Nephron (organoid): ENCODE measurements around the gene VPS16.
A peak's percentile ranks its signal among the peaks of the same experiment; 100 is the strongest.
"Not testable (repeated sequence)": the region's sequence is repeated elsewhere in the genome, so short reads cannot be mapped to it uniquely, and the experiment has no call there.

Experiments used
- H3K27ac Mint-ChIP-seq, 3 experiments: 2 replicates each; pipeline ENCODE4 v1.8.0; 2020; ENCODE audit warnings: mixed read lengths in 3 of 3, mild to moderate bottlenecking in 2 of 3, moderate library complexity in 1 of 3
- H3K27me3 Mint-ChIP-seq: 2 replicates; pipeline ENCODE4 v1.8.0; 2021; ENCODE audit warnings: low read depth, mild to moderate bottlenecking, moderate library complexity, mixed read lengths
- H3K36me3 Mint-ChIP-seq: 2 replicates; pipeline ENCODE4 v1.8.0; 2020; ENCODE audit warnings: low read depth, mixed read lengths
- H3K4me1 Mint-ChIP-seq: 2 replicates; pipeline ENCODE4 v1.8.0; 2020; ENCODE audit warnings: mixed read lengths
- H3K4me3 Mint-ChIP-seq, 3 experiments: 2 replicates each; pipeline ENCODE4 v1.8.0; 2020; ENCODE audit warnings: mild to moderate bottlenecking in 3 of 3, mixed read lengths in 3 of 3, moderate library complexity in 2 of 3
- H3K9me3 Mint-ChIP-seq: 2 replicates; pipeline ENCODE4 v1.8.0; 2020; ENCODE audit warnings: mixed read lengths
- TF ChIP-seq, protein P1 (sequence below), 3 experiments: fragments of 200-600 bp; sonication (generic); IDR thresholded peaks; one replicate each; pipeline ENCODE4 v1.5.0; 2021; ENCODE audit warnings: antibody characterized with exemption in 3 of 3; ENCODE audit not compliant: unreplicated experiment in 3 of 3

VPS16 gene

DNA sequence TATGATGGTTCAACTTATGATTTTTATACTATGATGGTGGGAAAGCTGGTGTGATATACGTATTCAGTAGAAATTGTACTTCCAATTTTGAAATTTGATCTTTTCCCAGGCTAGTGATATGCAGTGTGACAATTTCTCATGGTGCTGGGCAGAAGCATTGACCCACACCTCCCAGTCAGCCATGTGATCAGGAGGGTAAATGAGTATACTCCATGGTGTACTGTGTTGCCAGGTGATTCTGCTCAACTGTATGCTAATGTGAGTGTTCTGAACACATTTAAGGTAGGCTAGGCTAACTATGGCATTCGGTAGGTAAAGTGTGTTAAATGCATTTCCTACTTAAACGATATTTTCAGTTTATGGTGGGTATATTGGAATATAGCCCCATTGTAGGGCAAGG lies 51.8 kb downstream of the VPS16 start:
- TF ChIP-seq, protein P1, sequence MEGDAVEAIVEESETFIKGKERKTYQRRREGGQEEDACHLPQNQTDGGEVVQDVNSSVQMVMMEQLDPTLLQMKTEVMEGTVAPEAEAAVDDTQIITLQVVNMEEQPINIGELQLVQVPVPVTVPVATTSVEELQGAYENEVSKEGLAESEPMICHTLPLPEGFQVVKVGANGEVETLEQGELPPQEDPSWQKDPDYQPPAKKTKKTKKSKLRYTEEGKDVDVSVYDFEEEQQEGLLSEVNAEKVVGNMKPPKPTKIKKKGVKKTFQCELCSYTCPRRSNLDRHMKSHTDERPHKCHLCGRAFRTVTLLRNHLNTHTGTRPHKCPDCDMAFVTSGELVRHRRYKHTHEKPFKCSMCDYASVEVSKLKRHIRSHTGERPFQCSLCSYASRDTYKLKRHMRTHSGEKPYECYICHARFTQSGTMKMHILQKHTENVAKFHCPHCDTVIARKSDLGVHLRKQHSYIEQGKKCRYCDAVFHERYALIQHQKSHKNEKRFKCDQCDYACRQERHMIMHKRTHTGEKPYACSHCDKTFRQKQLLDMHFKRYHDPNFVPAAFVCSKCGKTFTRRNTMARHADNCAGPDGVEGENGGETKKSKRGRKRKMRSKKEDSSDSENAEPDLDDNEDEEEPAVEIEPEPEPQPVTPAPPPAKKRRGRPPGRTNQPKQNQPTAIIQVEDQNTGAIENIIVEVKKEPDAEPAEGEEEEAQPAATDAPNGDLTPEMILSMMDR (IDR thresholded peaks at IDR 0.05; ENCODE audit: unreplicated experiment in 3 of 3), result no peak
- Mint-ChIP-seq H3K9me3 (peaks cover 14% of the 10 kb centered on the region), H3K36me3 (peaks cover 24% of the 10 kb centered on the region), H3K27me3 (no peaks in the 10 kb centered on the region), H3K4me1 (peaks cover 12% of the 10 kb centered on the region), H3K4me3 (no peak overlapping the region), H3K27ac (peak overlapping the region in 1 of 3 experiments; percentile 63)

- peaks cover 28% of the 10 kb centered on the region for H3K36me3 Mint-ChIP-seq
- peaks cover 17% of the 10 kb centered on the region for H3K9me3 Mint-ChIP-seq
- no peak overlapping the region for H3K27ac Mint-ChIP-seq
- TF ChIP-seq, protein P1 (IDR thresholded peaks at IDR 0.05; ENCODE audit: unreplicated experiment in 3 of 3), result no peak
- H3K4me3 Mint-ChIP-seq, result no peak overlapping the region
- H3K4me1 Mint-ChIP-seq, result peaks cover 12% of the 10 kb centered on the region
- H3K27me3 Mint-ChIP-seq, result peaks cover 3% of the 10 kb centered on the region
Observed at GRCh38 chr20:2894221-2894620, 53.7 kb downstream of the VPS16 start.

- H3K27ac Mint-ChIP-seq, H3K27me3 Mint-ChIP-seq, H3K4me3 Mint-ChIP-seq: not testable (repeated sequence)
- Mint-ChIP-seq H3K4me1 (peaks cover 12% of the 10 kb centered on the region), H3K36me3 (peaks cover 28% of the 10 kb centered on the region), H3K9me3 (peaks cover 17% of the 10 kb centered on the region)
Observed at GRCh38 chr20:2895154-2895553, 54.6 kb downstream of the VPS16 start.

- Mint-ChIP-seq H3K27me3 (peaks cover 3% of the 10 kb centered on the region), H3K4me1 (peaks cover 6% of the 10 kb centered on the region), H3K4me3 (no peak overlapping the region), H3K36me3 (peaks cover 31% of the 10 kb centered on the region), H3K27ac (no peak overlapping the region), H3K9me3 (peaks cover 17% of the 10 kb centered on the region)
- TF ChIP-seq, protein P1 (IDR thresholded peaks at IDR 0.05; ENCODE audit: unreplicated experiment in 3 of 3), result no peak
Observed at GRCh38 chr20:2899243-2899642, 58.7 kb downstream of the VPS16 start.

GRCh38 chr20:2900845-2901592 lies 60.5 kb downstream of the VPS16 start:
- peak overlapping the region in 1 of 3 experiments; percentile 4 for H3K27ac Mint-ChIP-seq
- H3K4me3 Mint-ChIP-seq, result no peak overlapping the region
- peaks cover 6% of the 10 kb centered on the region for H3K4me1 Mint-ChIP-seq
- TF ChIP-seq, protein P1 (IDR thresholded peaks at IDR 0.05; ENCODE audit: unreplicated experiment in 3 of 3), result no peak
- H3K9me3 Mint-ChIP-seq, result peaks cover 12% of the 10 kb centered on the region
- H3K27me3 Mint-ChIP-seq, result peaks cover 3% of the 10 kb centered on the region
- H3K36me3 Mint-ChIP-seq, result peaks cover 29% of the 10 kb centered on the region

GRCh38 chr20:2902291-2902690 lies 61.7 kb downstream of the VPS16 start:
- Mint-ChIP-seq H3K36me3 (peaks cover 19% of the 10 kb centered on the region), H3K4me3 (no peak overlapping the region), H3K9me3 (peaks cover 5% of the 10 kb centered on the region), H3K27ac (peak overlapping the region in 1 of 3 experiments; percentile 8), H3K27me3 (peaks cover 3% of the 10 kb centered on the region), H3K4me1 (peaks cover 6% of the 10 kb centered on the region)
- TF ChIP-seq, protein P1 (IDR thresholded peaks at IDR 0.05; ENCODE audit: unreplicated experiment in 3 of 3), result no peak
